ENCODE results near the gene GYS1. TPM values are rescaled to one million over a fixed set of nuclear protein-coding genes. Genes with fewer than 3 reads are reported as not detected.
"Not testable (repeated sequence)": the region's sequence is repeated elsewhere in the genome, so short reads cannot be mapped to it uniquely, and the experiment has no call there.

Gene GYS1
- total and polyA plus RNA-seq, 2 experiments from 2014 or later = 155 to 195 TPM

DNA sequence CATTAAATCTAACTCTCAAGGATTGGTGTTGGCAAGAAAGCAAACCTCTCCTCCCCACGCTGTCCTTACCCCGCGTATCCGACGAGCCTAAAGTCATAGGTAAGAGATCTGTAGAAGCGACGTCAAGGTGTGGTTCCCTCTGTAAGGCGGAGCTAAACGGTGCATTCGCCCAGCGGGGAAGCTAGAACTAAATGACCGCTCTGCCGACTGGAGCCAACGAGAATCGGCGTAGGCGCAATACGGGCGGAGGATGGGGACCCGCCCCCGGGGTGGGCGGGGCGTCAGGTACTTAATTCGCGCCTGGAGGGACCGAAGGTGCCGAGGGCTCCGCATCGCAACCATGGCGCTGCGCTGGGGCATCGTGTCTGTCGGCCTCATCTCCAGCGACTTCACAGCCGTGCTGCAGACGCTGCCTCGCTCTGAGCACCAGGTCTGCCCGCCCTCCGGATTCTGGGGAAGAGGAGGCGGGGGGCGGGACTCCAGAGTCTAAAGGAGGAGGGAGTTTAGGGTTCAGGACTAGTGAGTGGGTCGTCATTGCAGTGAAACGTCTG is 59.7 kb downstream of the GYS1 start, which contains the start of gene DHDH:
DHDH (plus strand) TSS at position 318 of the 551 bp plus-strand sequence; CDS start at position 341, 23 bp downstream.
- TF ChIP-seq, protein P1, sequence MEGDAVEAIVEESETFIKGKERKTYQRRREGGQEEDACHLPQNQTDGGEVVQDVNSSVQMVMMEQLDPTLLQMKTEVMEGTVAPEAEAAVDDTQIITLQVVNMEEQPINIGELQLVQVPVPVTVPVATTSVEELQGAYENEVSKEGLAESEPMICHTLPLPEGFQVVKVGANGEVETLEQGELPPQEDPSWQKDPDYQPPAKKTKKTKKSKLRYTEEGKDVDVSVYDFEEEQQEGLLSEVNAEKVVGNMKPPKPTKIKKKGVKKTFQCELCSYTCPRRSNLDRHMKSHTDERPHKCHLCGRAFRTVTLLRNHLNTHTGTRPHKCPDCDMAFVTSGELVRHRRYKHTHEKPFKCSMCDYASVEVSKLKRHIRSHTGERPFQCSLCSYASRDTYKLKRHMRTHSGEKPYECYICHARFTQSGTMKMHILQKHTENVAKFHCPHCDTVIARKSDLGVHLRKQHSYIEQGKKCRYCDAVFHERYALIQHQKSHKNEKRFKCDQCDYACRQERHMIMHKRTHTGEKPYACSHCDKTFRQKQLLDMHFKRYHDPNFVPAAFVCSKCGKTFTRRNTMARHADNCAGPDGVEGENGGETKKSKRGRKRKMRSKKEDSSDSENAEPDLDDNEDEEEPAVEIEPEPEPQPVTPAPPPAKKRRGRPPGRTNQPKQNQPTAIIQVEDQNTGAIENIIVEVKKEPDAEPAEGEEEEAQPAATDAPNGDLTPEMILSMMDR (IDR thresholded peaks at IDR 0.05; ENCODE audit: low read depth, low read length) = no peak
- no peak within 1 kb of the TSS for H3K27ac ChIP-seq
- DNase-seq (ENCODE audit: low read depth in 1 of 2, low spot score in 1 of 2) = peak; percentile 60 to 92
- no peaks in the 10 kb centered on the region for H3K9me3 ChIP-seq (ENCODE audit: low read depth)
- H3K36me3 ChIP-seq = no peaks in the 10 kb centered on the region
- peaks cover 2% of the 10 kb centered on the region for H3K27me3 ChIP-seq
- H3K4me3 ChIP-seq = peak within 1 kb of the TSS; percentile 32
- H3K4me1 ChIP-seq (ENCODE audit: low read depth) = peaks cover 9% of the 10 kb centered on the region

DNA sequence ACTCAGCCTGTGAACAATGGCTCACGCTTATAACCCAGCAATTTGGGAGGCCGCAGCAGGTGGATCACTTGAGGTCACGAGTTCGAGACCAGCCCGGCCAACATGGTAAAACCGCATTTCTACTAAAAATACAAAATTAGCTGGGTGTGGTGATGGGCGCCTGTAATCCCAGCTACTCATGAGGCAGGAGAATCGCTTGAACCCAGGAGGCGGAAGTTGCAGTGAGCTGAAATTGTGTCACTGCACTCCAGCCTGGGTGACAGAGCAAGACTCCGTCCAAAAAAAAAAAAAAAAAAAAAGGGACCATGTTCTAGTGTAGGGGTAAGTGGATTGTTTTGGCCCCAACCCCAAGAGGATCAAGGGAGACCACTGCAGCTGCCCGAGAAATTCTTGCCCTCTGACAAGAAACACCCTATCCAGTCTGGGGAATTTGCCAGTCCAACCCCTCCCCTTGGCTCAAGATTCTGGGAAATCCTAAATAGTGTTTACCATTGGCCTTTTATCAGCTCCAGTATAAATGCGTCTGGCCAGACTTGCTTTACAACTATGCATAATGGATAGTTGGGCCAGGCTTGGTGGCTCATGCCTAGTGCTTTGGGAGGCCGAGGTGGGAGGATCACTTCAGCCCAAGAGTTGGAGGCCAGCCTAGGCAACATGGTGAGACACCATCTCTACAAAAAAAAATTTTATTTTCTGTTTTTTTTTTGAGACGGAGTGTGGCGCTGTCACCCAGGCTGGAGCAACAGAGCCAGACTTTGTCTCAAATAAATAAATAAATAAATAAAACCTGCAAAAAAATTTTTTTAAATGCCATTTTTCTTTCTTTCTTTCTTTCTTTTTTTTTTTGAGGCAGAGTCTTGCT is 64.7 kb downstream of the GYS1 start:
- H3K4me3 ChIP-seq = no peak overlapping the region
- TF ChIP-seq, protein P1 (IDR thresholded peaks at IDR 0.05; ENCODE audit: low read depth, low read length) = no peak
- no peak overlapping the region for H3K27ac ChIP-seq
- no peaks in the 10 kb centered on the region for H3K36me3 ChIP-seq
- no peaks in the 10 kb centered on the region for H3K9me3 ChIP-seq (ENCODE audit: low read depth)
- DNase-seq (ENCODE audit: low read depth in 1 of 2, low spot score in 1 of 2) = peak in 1 of 2 donors; percentile 79
- H3K27me3 ChIP-seq = peaks cover 2% of the 10 kb centered on the region
- no peaks in the 10 kb centered on the region for H3K4me1 ChIP-seq (ENCODE audit: low read depth)

- not testable (repeated sequence) for H3K27me3 ChIP-seq; H3K27ac ChIP-seq; DNase-seq (ENCODE audit: low read depth in 1 of 2, low spot score in 1 of 2); H3K4me3 ChIP-seq; H3K36me3 ChIP-seq; H3K9me3 ChIP-seq (ENCODE audit: low read depth); H3K4me1 ChIP-seq (ENCODE audit: low read depth)
These were observed 65.4 kb downstream of the GYS1 start for GRCh38 chr19:48927692-48928091.

GRCh38 chr19:48926909-48927308 is 66.2 kb downstream of the GYS1 start:
- TF ChIP-seq, protein P1 (IDR thresholded peaks at IDR 0.05; ENCODE audit: low read depth, low read length) = no peak
- Histone ChIP-seq H3K4me1 (ENCODE audit: low read depth) (no peaks in the 10 kb centered on the region), H3K27ac (no peak overlapping the region), H3K9me3 (ENCODE audit: low read depth) (no peaks in the 10 kb centered on the region), H3K27me3 (peaks cover under 1% of the 10 kb centered on the region), H3K4me3 (no peak overlapping the region), H3K36me3 (no peaks in the 10 kb centered on the region)
- peak in 1 of 2 donors; percentile 97 for DNase-seq (ENCODE audit: low read depth in 1 of 2, low spot score in 1 of 2)

- H3K4me3 ChIP-seq; DNase-seq (ENCODE audit: low read depth in 1 of 2, low spot score in 1 of 2); H3K4me1 ChIP-seq (ENCODE audit: low read depth); H3K27ac ChIP-seq; H3K27me3 ChIP-seq; H3K9me3 ChIP-seq (ENCODE audit: low read depth); H3K36me3 ChIP-seq: not testable (repeated sequence)
These were observed 67.2 kb downstream of the GYS1 start for GRCh38 chr19:48925890-48926289.

DNA sequence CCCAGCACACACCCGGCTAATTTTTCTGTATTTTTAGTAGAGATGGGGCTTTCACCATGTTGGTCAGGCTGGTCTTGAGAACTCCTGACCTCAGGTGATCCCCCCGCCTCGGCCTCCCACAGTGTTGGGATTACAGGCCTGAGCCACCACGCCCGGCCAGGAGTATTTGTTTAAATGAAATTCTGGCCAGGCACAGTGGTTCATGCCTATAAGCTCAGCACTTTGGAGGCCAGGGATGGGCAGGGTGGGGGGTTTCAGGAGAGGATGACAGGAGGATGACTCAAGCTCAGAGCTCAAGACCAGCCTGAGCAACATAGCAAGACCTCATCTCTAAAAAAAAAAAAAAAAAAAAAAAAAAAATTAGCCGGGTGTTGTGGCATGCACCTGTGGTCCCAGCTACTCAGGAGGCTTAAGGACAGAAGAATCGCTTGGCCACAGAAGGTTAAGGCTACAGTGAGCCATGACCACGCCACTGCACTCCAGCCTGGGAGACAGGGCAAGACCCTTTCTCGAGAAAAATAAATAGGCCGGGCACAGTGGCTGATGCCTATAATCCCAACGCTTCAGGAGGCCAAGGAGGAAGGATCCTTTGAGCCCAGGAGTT is 67.8 kb downstream of the GYS1 start:
- Histone ChIP-seq H3K9me3 (ENCODE audit: low read depth) (no peaks in the 10 kb centered on the region), H3K4me1 (ENCODE audit: low read depth) (no peaks in the 10 kb centered on the region), H3K27ac (no peak overlapping the region), H3K27me3 (no peaks in the 10 kb centered on the region), H3K4me3 (no peak overlapping the region), H3K36me3 (peaks cover 6% of the 10 kb centered on the region)
- TF ChIP-seq, protein P1 (IDR thresholded peaks at IDR 0.05; ENCODE audit: low read depth, low read length) = no peak
- DNase-seq (ENCODE audit: low read depth in 1 of 2, low spot score in 1 of 2) = peak in 1 of 2 donors; percentile 33

All from cardiac muscle cell (in vitro differentiated cells and primary cell).